Measurements from ENCODE around the gene GSTM1. TPM values are rescaled to one million over a fixed set of nuclear protein-coding genes. Genes with fewer than 3 reads are reported as not detected.

GSTM1 gene
- total RNA-seq, 2 donors from 2014 or later = 19.5 TPM; not detected in 1

GRCh38 chr1:109654519-109654918 is 33.1 kb upstream of the GSTM1 start:
- TF ChIP-seq POLR2A (IDR thresholded peaks at IDR 0.05) (no peak), CTCF (IDR thresholded peaks at IDR 0.05) (no peak)
- Histone ChIP-seq H3K4me1 (peaks cover 35% of the 10 kb centered on the region), H3K36me3 (replicated peaks in 1 of 2; ENCODE audit: insufficient read depth in 1 of 2, low read depth in 2 of 2) (no peaks in the 10 kb centered on the region), H3K27me3 (no peaks in the 10 kb centered on the region), H3K4me3 (no peak overlapping the region), H3K9me3 (no peaks in the 10 kb centered on the region), H3K27ac (peak overlapping the region in 1 of 4 donors; percentile 83)
- DNase-seq (no peak), ATAC-seq (no peak)
- intact Hi-C loops (cut with DNase I) = no loop called here
- WGBS, 2 donors = 84 to 87% methylated on average over 12 of the region's 12 CpGs

GRCh38 chr1:109655615-109656519 is 31.8 kb upstream of the GSTM1 start, which contains the start of gene GSTM4:
TSS of gene GSTM4 (plus strand) at chr1:109656099. CDS start at chr1:109656390, 291 bp downstream.
- H3K27ac ChIP-seq = peak within 1 kb of the TSS; percentile 71 to 83 (median 79)
- intact Hi-C loops (cut with DNase I) = no loop called here
- WGBS, 2 donors = 0 to 4% methylated on average over 22 to 48 of the region's 54 CpGs

GRCh38 chr1:109657395-109657794 is 30.2 kb upstream of the GSTM1 start:
- Histone ChIP-seq H3K27ac (peak overlapping the region in 3 of 4 donors; percentile 76 to 83 (median 82)), H3K9me3 (no peaks in the 10 kb centered on the region), H3K27me3 (no peaks in the 10 kb centered on the region), H3K36me3 (replicated peaks in 1 of 2; ENCODE audit: insufficient read depth in 1 of 2, low read depth in 2 of 2) (no peaks in the 10 kb centered on the region), H3K4me3 (no peak overlapping the region), H3K4me1 (peaks cover 48% of the 10 kb centered on the region)
- no peak for DNase-seq
- TF ChIP-seq POLR2A (IDR thresholded peaks at IDR 0.05) (no peak), CTCF (IDR thresholded peaks at IDR 0.05) (no peak)
- WGBS, 2 donors = 90% methylated on average over 3 to 4 of the region's 4 CpGs
- intact Hi-C loops (cut with DNase I) = no loop called here
- ATAC-seq = no peak

More at GRCh38 chr1:109655615-109656519, 31.8 kb upstream of the GSTM1 start, which contains the start of gene GSTM4:
- Histone ChIP-seq H3K36me3 (replicated peaks in 1 of 2; ENCODE audit: insufficient read depth in 1 of 2, low read depth in 2 of 2) (no peaks in the 10 kb centered on the region), H3K4me3 (peak within 1 kb of the TSS; percentile 0 to 24), H3K9me3 (no peaks in the 10 kb centered on the region), H3K4me1 (peaks cover 48% of the 10 kb centered on the region), H3K27me3 (no peaks in the 10 kb centered on the region)
- peak; percentile 83 to 92 (median 88) for DNase-seq
- TF ChIP-seq CTCF (IDR thresholded peaks at IDR 0.05) = peak in 2 of 7 experiments; percentile 8 to 25
- TF ChIP-seq POLR2A (IDR thresholded peaks at IDR 0.05) = peak; percentile 43 to 79 (median 79)
- peak; percentile 85 for ATAC-seq

- Histone ChIP-seq H3K27me3 (no peaks in the 10 kb centered on the region), H3K27ac (peak overlapping the region in 3 of 4 donors; percentile 58 to 83 (median 76)), H3K4me3 (no peak overlapping the region), H3K36me3 (replicated peaks in 1 of 2; ENCODE audit: insufficient read depth in 1 of 2, low read depth in 2 of 2) (no peaks in the 10 kb centered on the region), H3K4me1 (peaks cover 48% of the 10 kb centered on the region), H3K9me3 (no peaks in the 10 kb centered on the region)
- DNase-seq (no peak), ATAC-seq (no peak)
- TF ChIP-seq CTCF (IDR thresholded peaks at IDR 0.05) = no peak
- WGBS, 2 donors = 75 to 83% methylated on average over 7 of the region's 7 CpGs
- intact Hi-C loops (cut with DNase I) = no loop called here
Measured at GRCh38 chr1:109657970-109658369, 29.6 kb upstream of the GSTM1 start.

Data from body of pancreas (tissue), 4 donors.